Esophagus muscularis mucosa (tissue), 4 donors: Measurements from ENCODE around the gene IL11.

Experiments
- CTCF ChIP-seq, 3 experiments: fragments of 200-600 bp in 2 of 3; fragments of 450-650 bp in 1 of 3; sonication (generic) in 2 of 3; IDR thresholded peaks; one replicate each; pipeline ENCODE4 v1.5.1; 2017 to 2019; ENCODE audit warnings: antibody characterized with exemption in 3 of 3, mild to moderate bottlenecking in 2 of 3, moderate library complexity in 1 of 3
- EP300 ChIP-seq: sonication (generic); formaldehyde crosslinking; IDR thresholded peaks from one replicate; pipeline ENCODE4 v1.6.1; 2017; ENCODE audit warnings: antibody characterized with exemption
- POLR2A ChIP-seq: fragments of 450-650 bp; IDR thresholded peaks from one replicate; pipeline ENCODE4 v1.6.1; 2017; ENCODE audit warnings: antibody characterized with exemption, moderate library complexity, mild to moderate bottlenecking, low read depth
- POLR2AphosphoS5 ChIP-seq, 2 donors: sonication (generic); formaldehyde crosslinking; IDR thresholded peaks; one replicate each; pipeline ENCODE4 v1.6.1; 2017; ENCODE audit warnings: antibody characterized with exemption in 2 of 2

- TF ChIP-seq CTCF (IDR thresholded peaks at IDR 0.05) (no peak), EP300 (no peak), POLR2A (no peak), POLR2AphosphoS5 (IDR thresholded peaks at IDR 0.05) (no peak)
These were observed 21.8 kb downstream of the IL11 start for GRCh38 chr19:55348317-55349034.
